ENCODE data around the gene DNPEP.

The DNPEP gene

DNA sequence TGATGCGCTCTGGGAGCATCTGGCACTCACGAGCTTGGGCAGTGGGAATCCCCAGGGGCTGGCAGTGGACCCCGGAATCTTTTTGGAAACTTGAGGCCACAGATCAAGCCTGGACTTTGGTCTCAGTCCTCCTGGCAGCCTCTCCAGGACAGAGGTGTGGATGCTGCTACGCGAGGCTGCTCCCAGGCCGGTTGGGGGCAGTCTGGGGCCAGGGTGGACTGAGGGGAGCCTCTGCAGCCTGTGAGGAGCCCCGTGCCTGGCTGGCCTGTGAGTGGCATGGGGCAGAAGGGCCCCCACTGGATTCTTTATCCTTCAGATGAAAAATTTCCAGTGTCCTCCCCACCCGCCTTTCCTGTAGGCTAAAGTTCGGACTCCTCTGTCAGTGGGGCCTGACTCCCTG, 17.7 kb upstream of the DNPEP start:
- peaks cover 13% of the 10 kb centered on the region for H3K4me1 ChIP-seq (ENCODE audit: control insufficient read depth, low read depth, low read length)
- H3K9ac ChIP-seq (ENCODE audit: low read length) = no peak overlapping the region
- no peaks in the 10 kb centered on the region for H3K36me3 ChIP-seq (ENCODE audit: control insufficient read depth, low read depth, low read length)
- peaks cover 3% of the 10 kb centered on the region for H3K27me3 ChIP-seq (ENCODE audit: control insufficient read depth, insufficient read depth, low read length)
- no peaks in the 10 kb centered on the region for H3K9me3 ChIP-seq (ENCODE audit: control insufficient read depth, low read depth, low read length)
- no peak overlapping the region for H3K27ac ChIP-seq (ENCODE audit: low read length)
- H3K4me3 ChIP-seq (ENCODE audit: low read length) = no peak overlapping the region

DNA sequence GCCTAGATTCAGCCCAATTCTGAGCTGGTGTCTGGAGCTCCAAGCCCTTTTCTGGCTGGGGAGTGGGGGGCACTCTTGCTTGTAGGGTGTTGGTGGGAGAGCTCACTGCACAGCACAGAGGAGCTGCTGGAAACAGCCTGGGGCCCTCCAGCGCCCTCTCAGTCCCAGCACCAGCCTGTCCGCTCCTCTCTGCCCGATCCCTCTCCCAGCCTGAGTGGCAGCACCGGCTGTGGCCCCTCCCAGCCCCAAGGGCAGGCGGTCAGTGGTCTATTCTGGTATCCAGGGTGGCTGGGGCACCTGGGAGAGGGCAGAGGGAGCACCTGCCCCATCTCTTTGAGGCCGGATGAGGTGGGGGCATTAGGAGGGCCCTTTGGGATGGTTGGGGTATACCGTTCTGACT, 17.2 kb upstream of the DNPEP start:
- peaks cover 3% of the 10 kb centered on the region for H3K27me3 ChIP-seq (ENCODE audit: control insufficient read depth, insufficient read depth, low read length)
- H3K9ac ChIP-seq (ENCODE audit: low read length) = no peak overlapping the region
- no peak overlapping the region for H3K27ac ChIP-seq (ENCODE audit: low read length)
- no peaks in the 10 kb centered on the region for H3K9me3 ChIP-seq (ENCODE audit: control insufficient read depth, low read depth, low read length)
- no peak overlapping the region for H3K4me3 ChIP-seq (ENCODE audit: low read length)
- H3K36me3 ChIP-seq (ENCODE audit: control insufficient read depth, low read depth, low read length) = no peaks in the 10 kb centered on the region
- H3K4me1 ChIP-seq (ENCODE audit: control insufficient read depth, low read depth, low read length) = peaks cover 13% of the 10 kb centered on the region

DNA sequence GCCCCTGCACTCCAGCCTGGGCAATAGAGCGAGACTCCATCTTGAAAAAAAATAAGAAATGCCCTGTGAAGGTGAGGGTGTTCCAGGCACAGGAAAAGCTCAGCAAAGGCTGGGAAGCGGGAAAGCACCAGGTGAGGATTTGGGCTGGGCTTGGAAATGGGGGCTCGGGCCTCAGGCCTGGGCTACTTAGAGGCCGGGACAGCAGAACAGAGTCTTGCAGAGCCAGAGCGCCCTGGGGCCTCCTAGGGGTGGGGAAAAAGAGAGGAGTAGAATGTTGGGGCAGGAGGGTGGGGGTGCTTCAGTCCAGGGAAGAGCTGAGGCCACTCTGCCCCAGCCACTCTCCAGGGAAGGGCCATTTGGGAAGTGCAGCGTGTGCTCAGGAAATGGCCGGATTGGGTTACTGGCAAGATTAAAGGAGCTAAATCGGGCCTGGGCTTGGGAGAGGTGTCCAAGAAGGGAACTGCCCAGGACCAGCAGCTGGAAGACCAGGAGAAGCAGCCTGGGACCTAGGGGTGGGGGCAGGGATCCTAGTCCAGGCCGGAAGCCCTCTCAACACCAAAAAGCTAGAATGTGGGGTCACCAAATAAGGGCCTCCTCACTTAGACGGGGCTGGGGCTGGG, 16.7 kb upstream of the DNPEP start:
- H3K4me1 ChIP-seq (ENCODE audit: control insufficient read depth, low read depth, low read length) = peaks cover 13% of the 10 kb centered on the region
- no peaks in the 10 kb centered on the region for H3K9me3 ChIP-seq (ENCODE audit: control insufficient read depth, low read depth, low read length)
- H3K27me3 ChIP-seq (ENCODE audit: control insufficient read depth, insufficient read depth, low read length) = peaks cover 3% of the 10 kb centered on the region
- no peak overlapping the region for H3K4me3 ChIP-seq (ENCODE audit: low read length)
- H3K27ac ChIP-seq (ENCODE audit: low read length) = no peak overlapping the region
- no peaks in the 10 kb centered on the region for H3K36me3 ChIP-seq (ENCODE audit: control insufficient read depth, low read depth, low read length)
- no peak overlapping the region for H3K9ac ChIP-seq (ENCODE audit: low read length)

- no peak overlapping the region for H3K9ac ChIP-seq (ENCODE audit: low read length)
- H3K4me1 ChIP-seq (ENCODE audit: control insufficient read depth, low read depth, low read length) = peaks cover 13% of the 10 kb centered on the region
- peaks cover 3% of the 10 kb centered on the region for H3K27me3 ChIP-seq (ENCODE audit: control insufficient read depth, insufficient read depth, low read length)
- H3K4me3 ChIP-seq (ENCODE audit: low read length) = no peak overlapping the region
- H3K27ac ChIP-seq (ENCODE audit: low read length) = no peak overlapping the region
- H3K9me3 ChIP-seq (ENCODE audit: control insufficient read depth, low read depth, low read length) = no peaks in the 10 kb centered on the region
- H3K36me3 ChIP-seq (ENCODE audit: control insufficient read depth, low read depth, low read length) = no peaks in the 10 kb centered on the region
These were observed 16.1 kb upstream of the DNPEP start for GRCh38 chr2:219403861-219404260.

- Histone ChIP-seq H3K27me3 (ENCODE audit: control insufficient read depth, insufficient read depth, low read length) (peaks cover 3% of the 10 kb centered on the region), H3K4me1 (ENCODE audit: control insufficient read depth, low read depth, low read length) (peaks cover 13% of the 10 kb centered on the region), H3K4me3 (ENCODE audit: low read length) (no peak overlapping the region), H3K9ac (ENCODE audit: low read length) (no peak overlapping the region), H3K36me3 (ENCODE audit: control insufficient read depth, low read depth, low read length) (no peaks in the 10 kb centered on the region), H3K9me3 (ENCODE audit: control insufficient read depth, low read depth, low read length) (no peaks in the 10 kb centered on the region), H3K27ac (ENCODE audit: low read length) (no peak overlapping the region)
These were observed 15.2 kb upstream of the DNPEP start for GRCh38 chr2:219402665-219403515.

DNA sequence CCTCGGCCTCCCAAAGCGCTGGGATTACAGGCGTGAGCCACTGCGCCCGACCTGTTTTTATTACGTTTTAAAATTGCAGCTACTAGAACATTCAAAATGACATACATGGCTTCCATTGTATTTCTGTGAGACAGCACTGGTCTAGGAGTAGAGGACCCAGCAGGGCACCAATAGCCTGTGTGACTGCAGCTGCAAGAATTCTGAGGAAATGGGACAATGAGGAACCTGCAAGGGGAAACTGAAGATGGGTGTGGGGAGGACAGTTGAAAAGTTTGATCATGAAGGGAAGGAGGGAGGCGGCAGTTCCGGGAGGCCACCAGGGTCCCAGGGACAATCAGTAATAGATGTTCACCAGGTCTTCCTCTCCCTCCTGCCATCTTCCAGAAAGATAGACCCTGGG, 13.9 kb upstream of the DNPEP start:
- Histone ChIP-seq H3K9me3 (ENCODE audit: control insufficient read depth, low read depth, low read length) (no peaks in the 10 kb centered on the region), H3K4me1 (ENCODE audit: control insufficient read depth, low read depth, low read length) (peaks cover 13% of the 10 kb centered on the region), H3K4me3 (ENCODE audit: low read length) (no peak overlapping the region), H3K36me3 (ENCODE audit: control insufficient read depth, low read depth, low read length) (no peaks in the 10 kb centered on the region), H3K27me3 (ENCODE audit: control insufficient read depth, insufficient read depth, low read length) (peaks cover 3% of the 10 kb centered on the region), H3K9ac (ENCODE audit: low read length) (no peak overlapping the region), H3K27ac (ENCODE audit: low read length) (no peak overlapping the region)

GRCh38 chr2:219400562-219400961, 12.8 kb upstream of the DNPEP start:
- Histone ChIP-seq H3K9ac (ENCODE audit: low read length) (no peak overlapping the region), H3K9me3 (ENCODE audit: control insufficient read depth, low read depth, low read length) (no peaks in the 10 kb centered on the region), H3K27ac (ENCODE audit: low read length) (no peak overlapping the region), H3K36me3 (ENCODE audit: control insufficient read depth, low read depth, low read length) (no peaks in the 10 kb centered on the region), H3K4me1 (ENCODE audit: control insufficient read depth, low read depth, low read length) (peaks cover 13% of the 10 kb centered on the region), H3K4me3 (ENCODE audit: low read length) (no peak overlapping the region), H3K27me3 (ENCODE audit: control insufficient read depth, insufficient read depth, low read length) (peaks cover 3% of the 10 kb centered on the region)

DNA sequence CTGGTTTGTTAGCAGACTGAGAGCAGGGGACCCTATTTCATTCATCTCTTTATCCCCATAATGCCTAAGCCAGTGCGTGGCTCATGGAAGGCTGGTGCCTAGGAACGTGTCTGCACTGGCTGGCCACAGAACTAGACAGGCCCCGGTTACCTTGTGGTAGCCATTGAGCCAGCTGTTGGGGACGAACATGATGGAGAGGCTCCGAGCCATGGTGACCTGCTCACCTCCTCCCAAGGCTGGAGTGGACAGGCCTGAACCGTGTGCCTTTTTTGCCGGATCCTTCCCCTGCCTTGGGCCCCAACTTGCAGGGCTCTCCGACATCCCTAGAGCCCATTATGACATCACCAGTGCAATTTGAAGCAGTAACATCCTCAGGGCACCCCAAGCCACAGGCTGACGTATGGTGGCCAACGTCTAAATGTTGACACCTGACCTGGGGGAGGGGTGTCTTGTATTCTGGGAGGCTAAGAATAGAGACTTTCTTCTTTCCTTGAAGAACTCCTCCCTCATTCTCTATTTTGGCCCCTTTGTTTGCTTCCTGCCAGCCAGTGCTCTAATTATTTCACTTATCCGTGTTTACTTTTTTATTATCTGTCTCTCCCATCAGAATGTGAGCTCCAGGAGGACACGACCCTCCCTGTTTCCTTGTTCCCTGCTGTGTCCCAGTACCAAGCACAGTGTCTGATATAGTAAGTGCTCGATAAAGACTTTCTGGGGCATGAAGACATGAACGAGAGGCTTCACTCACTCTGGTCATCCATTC, 12.2 kb upstream of the DNPEP start:
- peaks cover 3% of the 10 kb centered on the region for H3K27me3 ChIP-seq (ENCODE audit: control insufficient read depth, insufficient read depth, low read length)
- no peaks in the 10 kb centered on the region for H3K36me3 ChIP-seq (ENCODE audit: control insufficient read depth, low read depth, low read length)
- no peak overlapping the region for H3K27ac ChIP-seq (ENCODE audit: low read length)
- no peaks in the 10 kb centered on the region for H3K9me3 ChIP-seq (ENCODE audit: control insufficient read depth, low read depth, low read length)
- H3K9ac ChIP-seq (ENCODE audit: low read length) = no peak overlapping the region
- H3K4me1 ChIP-seq (ENCODE audit: control insufficient read depth, low read depth, low read length) = peaks cover 12% of the 10 kb centered on the region
- no peak overlapping the region for H3K4me3 ChIP-seq (ENCODE audit: low read length)

DNA sequence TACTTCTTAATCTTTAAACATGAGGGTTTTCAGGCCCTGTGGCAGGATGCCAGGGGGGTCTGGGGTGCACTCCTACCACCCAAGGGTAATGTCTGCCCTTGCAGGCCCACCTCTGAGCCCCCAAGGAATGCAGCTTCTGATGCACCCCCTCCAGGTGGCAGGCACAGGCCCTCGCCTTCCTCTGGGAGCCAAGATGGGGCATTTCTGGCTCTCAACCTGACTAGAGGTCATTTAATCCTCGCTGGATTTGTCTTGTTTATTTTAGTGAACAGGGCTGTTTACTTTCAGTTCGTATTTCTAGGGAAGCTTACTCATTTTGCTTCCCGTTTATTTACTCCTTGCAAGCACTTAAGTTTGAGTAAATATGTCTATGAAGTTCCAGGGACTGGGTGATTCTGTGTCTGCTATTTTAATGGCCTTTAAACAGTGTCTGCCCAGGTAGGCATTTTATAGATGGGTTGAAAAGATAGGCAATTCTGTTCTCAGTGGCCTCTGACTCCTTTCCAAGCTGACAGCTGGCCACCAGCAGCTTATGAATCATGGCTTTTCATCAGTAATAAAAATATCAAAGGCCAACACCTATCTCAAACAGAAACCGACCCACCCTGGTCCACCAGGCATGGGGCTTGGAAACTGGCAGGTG, 11.1 kb upstream of the DNPEP start:
- H3K27ac ChIP-seq (ENCODE audit: low read length) = no peak overlapping the region
- no peak overlapping the region for H3K9ac ChIP-seq (ENCODE audit: low read length)
- no peaks in the 10 kb centered on the region for H3K9me3 ChIP-seq (ENCODE audit: control insufficient read depth, low read depth, low read length)
- H3K4me3 ChIP-seq (ENCODE audit: low read length) = no peak overlapping the region
- H3K36me3 ChIP-seq (ENCODE audit: control insufficient read depth, low read depth, low read length) = no peaks in the 10 kb centered on the region
- H3K27me3 ChIP-seq (ENCODE audit: control insufficient read depth, insufficient read depth, low read length) = peaks cover 3% of the 10 kb centered on the region
- peaks cover 8% of the 10 kb centered on the region for H3K4me1 ChIP-seq (ENCODE audit: control insufficient read depth, low read depth, low read length)

GRCh38 chr2:219396863-219397457, 9.2 kb upstream of the DNPEP start:
- H3K9ac ChIP-seq (ENCODE audit: low read length) = no peak overlapping the region

GRCh38 chr2:219395609-219396008, 7.9 kb upstream of the DNPEP start:
- H3K36me3 ChIP-seq (ENCODE audit: control insufficient read depth, low read depth, low read length) = no peaks in the 10 kb centered on the region
- no peaks in the 10 kb centered on the region for H3K27me3 ChIP-seq (ENCODE audit: control insufficient read depth, insufficient read depth, low read length)
- no peak overlapping the region for H3K27ac ChIP-seq (ENCODE audit: low read length)
- H3K4me1 ChIP-seq (ENCODE audit: control insufficient read depth, low read depth, low read length) = no peaks in the 10 kb centered on the region
- no peak overlapping the region for H3K4me3 ChIP-seq (ENCODE audit: low read length)
- no peak overlapping the region for H3K9ac ChIP-seq (ENCODE audit: low read length)
- no peaks in the 10 kb centered on the region for H3K9me3 ChIP-seq (ENCODE audit: control insufficient read depth, low read depth, low read length)

More at GRCh38 chr2:219396863-219397457, 9.2 kb upstream of the DNPEP start:
- Histone ChIP-seq H3K4me1 (ENCODE audit: control insufficient read depth, low read depth, low read length) (no peaks in the 10 kb centered on the region), H3K36me3 (ENCODE audit: control insufficient read depth, low read depth, low read length) (no peaks in the 10 kb centered on the region), H3K4me3 (ENCODE audit: low read length) (no peak overlapping the region), H3K27me3 (ENCODE audit: control insufficient read depth, insufficient read depth, low read length) (no peaks in the 10 kb centered on the region), H3K27ac (ENCODE audit: low read length) (no peak overlapping the region), H3K9me3 (ENCODE audit: control insufficient read depth, low read depth, low read length) (no peaks in the 10 kb centered on the region)
